Caco-2 (cell line): ENCODE measurements around the gene PPP4R3B. TPM values are rescaled to one million over a fixed set of nuclear protein-coding genes. Genes with fewer than 3 reads are reported as not detected.

ENCODE experiments used
- BruUV-seq: library from RNA; stranded (reverse); fragments of 400-500 nt; replicated peaks from 2 replicates; lab custom pipeline; 2021; lab: Mats Ljungman, UMichigan
- CTCF ChIA-PET: fragments of 300-600 bp; sonication (Branson Sonifier 250); formaldehyde crosslinking; loops from one replicate; lab custom pipeline; 2022; ENCODE audit warnings: antibody characterized with exemption; lab: Charles Lee
- POLR2A ChIA-PET: fragments of 300-600 bp; sonication (Branson Sonifier 250); formaldehyde crosslinking; loops from one replicate; lab custom pipeline; 2022; ENCODE audit warnings: antibody characterized with exemption; lab: Charles Lee
- DNase-seq, 2 experiments: peaks; one replicate each; pipeline versions ENCODE4 v3.0.0 to v3.0.0-alpha.2; 2020 to 2022
- H3K27me3 ChIP-seq: replicated peaks from 2 replicates; pipeline ENCODE4 v1.6.0; 2011; ENCODE audit warnings: low read length; ENCODE audit not compliant: control insufficient read depth, insufficient read depth
- H3K36me3 ChIP-seq: 2 replicates; pipeline ENCODE4 v1.5.1; 2011; ENCODE audit warnings: low read length; ENCODE audit not compliant: control insufficient read depth, insufficient read depth
- H3K4me1 ChIP-seq: fragments of 250-450 bp; sonication (Bioruptor Pico); 2 replicates; pipeline ENCODE4 v1.5.1; 2020; ENCODE audit warnings: mild to moderate bottlenecking
- H3K4me3 ChIP-seq: 2 replicates; pipeline ENCODE4 v1.5.1; 2011; ENCODE audit warnings: low read depth, mild to moderate bottlenecking, control low read depth, low read length
- H3K9me3 ChIP-seq: fragments of 250-450 bp; sonication (Bioruptor Pico); 2 replicates; pipeline ENCODE4 v1.5.1; 2020; ENCODE audit warnings: mild to moderate bottlenecking, moderate library complexity
- H3K27ac Mint-ChIP-seq: one replicate; pipeline ENCODE4 v1.8.0; 2022; ENCODE audit warnings: mixed read lengths; ENCODE audit not compliant: unreplicated experiment
- H3K27me3 Mint-ChIP-seq: one replicate; pipeline ENCODE4 v1.8.0; 2022; ENCODE audit warnings: mixed read lengths; ENCODE audit not compliant: insufficient read depth, unreplicated experiment
- H3K36me3 Mint-ChIP-seq: one replicate; pipeline ENCODE4 v1.8.0; 2022; ENCODE audit warnings: mild to moderate bottlenecking, mixed read lengths; ENCODE audit not compliant: insufficient read depth, unreplicated experiment
- H3K4me1 Mint-ChIP-seq: one replicate; pipeline ENCODE4 v1.8.0; 2022; ENCODE audit warnings: low read depth, mixed read lengths; ENCODE audit not compliant: unreplicated experiment
- H3K4me3 Mint-ChIP-seq: one replicate; pipeline ENCODE4 v1.8.0; 2022; ENCODE audit warnings: mild to moderate bottlenecking, moderate library complexity, mixed read lengths; ENCODE audit not compliant: unreplicated experiment
- H3K9me3 Mint-ChIP-seq: one replicate; pipeline ENCODE4 v1.8.0; 2022; ENCODE audit warnings: mixed read lengths; ENCODE audit not compliant: unreplicated experiment
- CTCF ChIP-seq, 2 experiments: fragments of 200-600 bp in 1 of 2; IDR thresholded peaks; 1 replicate in 1 of 2; 2 replicates in 1 of 2; pipeline versions ENCODE4 v1.5.1 to v1.8.0; 2011 to 2022; ENCODE audit warnings: antibody characterized with exemption in 1 of 2, control low read depth in 1 of 2, inconsistent platforms in 1 of 2, low read depth in 1 of 2, low read length in 1 of 2, mild to moderate bottlenecking in 1 of 2, moderate library complexity in 1 of 2; ENCODE audit not compliant: insufficient read depth in 1 of 2, severe bottlenecking in 1 of 2, unreplicated experiment in 1 of 2
- intact Hi-C: fragments of 100-400 bp; cut with micrococcal nuclease; formaldehyde crosslinking; loops from one replicate; pipeline ENCODE4 v1.10.0; 2022; ENCODE audit not compliant: unreplicated experiment
- total RNA-seq: library from RNA; stranded (reverse); gene quantifications from 2 replicates; pipeline ENCODE4 v1.2.3, GENCODE V29; 2022

PPP4R3B gene
- total RNA-seq, 1 experiment from 2014 or later: 54.7 TPM

- no TSS peak for BruUV-seq
- no peak for DNase-seq
- no peak overlapping the region for H3K4me3 ChIP-seq
- no peaks in the 10 kb centered on the region for H3K4me1 ChIP-seq
- Mint-ChIP-seq H3K27ac (no peak overlapping the region), H3K27me3 (no peaks in the 10 kb centered on the region), H3K4me1 (no peaks in the 10 kb centered on the region), H3K4me3 (no peak overlapping the region), H3K9me3 (no peaks in the 10 kb centered on the region), H3K36me3 (peaks cover 17% of the 10 kb centered on the region)
- intact Hi-C loops: no loop called here
- H3K36me3 ChIP-seq: no peaks in the 10 kb centered on the region
- CTCF ChIA-PET: no interaction called here
- H3K9me3 ChIP-seq: no peaks in the 10 kb centered on the region
- H3K27me3 ChIP-seq: no peaks in the 10 kb centered on the region
- POLR2A ChIA-PET: no interaction called here
- no peak for TF ChIP-seq CTCF (IDR thresholded peaks at IDR 0.05; ENCODE audit: insufficient read depth in 1 of 2, low read depth in 1 of 2, low read length in 1 of 2, severe bottlenecking in 1 of 2, unreplicated experiment in 1 of 2)
These were observed 4.4 kb upstream of the PPP4R3B start for GRCh38 chr2:55621802-55622201.

- ChIA-PET POLR2A (no interaction called here), CTCF (no interaction called here)
- Mint-ChIP-seq H3K27me3 (no peaks in the 10 kb centered on the region), H3K9me3 (no peaks in the 10 kb centered on the region), H3K27ac (no peak overlapping the region), H3K4me1 (no peaks in the 10 kb centered on the region), H3K36me3 (peaks cover 12% of the 10 kb centered on the region), H3K4me3 (peak overlapping the region; percentile 23)
- intact Hi-C loops: no loop called here
- no peaks in the 10 kb centered on the region for H3K27me3 ChIP-seq
- no TSS peak for BruUV-seq
- no peaks in the 10 kb centered on the region for H3K36me3 ChIP-seq
- H3K4me1 ChIP-seq: no peaks in the 10 kb centered on the region
- peak in 1 of 2 experiments; percentile 22 for DNase-seq
- H3K4me3 ChIP-seq: no peak overlapping the region
- H3K9me3 ChIP-seq: no peaks in the 10 kb centered on the region
- TF ChIP-seq CTCF (IDR thresholded peaks at IDR 0.05; ENCODE audit: insufficient read depth in 1 of 2, low read depth in 1 of 2, low read length in 1 of 2, severe bottlenecking in 1 of 2, unreplicated experiment in 1 of 2): peak; percentile 6 to 40
These were observed 2.8 kb upstream of the PPP4R3B start for GRCh38 chr2:55620123-55620779.

- H3K27me3 Mint-ChIP-seq: no peaks in the 10 kb centered on the region
These were observed 1.0 kb upstream of the PPP4R3B start for GRCh38 chr2:55618275-55619055.

More at GRCh38 chr2:55618275-55619055, 1.0 kb upstream of the PPP4R3B start:
- intact Hi-C loops: loop anchor here (5.0 kb wide), 1 partner anchor 386 kb away; the partner anchor contains the start of genes CLHC1 and RPS27A
- peak; percentile 57 for DNase-seq
- H3K27ac Mint-ChIP-seq: no peak overlapping the region
- no peaks in the 10 kb centered on the region for H3K9me3 Mint-ChIP-seq
- no peaks in the 10 kb centered on the region for H3K27me3 ChIP-seq
- ChIA-PET POLR2A (interaction anchor here (0.5 to 1.4 kb wide), 5 partner anchors 9 to 403 kb away, joined by 3 to 8 read pairs (median 5); partner anchors contain the start of gene CFAP36), CTCF (interaction anchor here (0.6 to 0.7 kb wide), 2 partner anchors 37 to 187 kb away, joined by 3 read pairs; no protein-coding TSS in a partner anchor)
- peaks cover 5% of the 10 kb centered on the region for H3K4me1 Mint-ChIP-seq
- H3K4me3 Mint-ChIP-seq: no peak overlapping the region
- BruUV-seq: TSS peak; percentile 71
- no peaks in the 10 kb centered on the region for H3K4me1 ChIP-seq
- H3K36me3 Mint-ChIP-seq: peaks cover 17% of the 10 kb centered on the region
- no peaks in the 10 kb centered on the region for H3K36me3 ChIP-seq
- peak overlapping the region; percentile 99 for H3K4me3 ChIP-seq
- H3K9me3 ChIP-seq: no peaks in the 10 kb centered on the region
- TF ChIP-seq CTCF (IDR thresholded peaks at IDR 0.05; ENCODE audit: insufficient read depth in 1 of 2, low read depth in 1 of 2, low read length in 1 of 2, severe bottlenecking in 1 of 2, unreplicated experiment in 1 of 2): no peak
